DND-41 (cell line): ENCODE measurements around the gene ADPRH.

Experiments used
- ATAC-seq: fragments of 200-7000 bp; cut with Tn5 transposase; 3 replicates; pipeline ENCODE4 v1.9.1; 2021; ENCODE audit warnings: low read depth; ENCODE audit not compliant: insufficient read depth
- DNase-seq: peaks from one replicate; pipeline ENCODE4 v3.0.0-alpha.2; 2020
- H2AFZ ChIP-seq: 2 replicates; pipeline ENCODE4 v1.6.0; 2012; ENCODE audit warnings: low read depth, low read length
- H3K27ac ChIP-seq: 2 replicates; pipeline ENCODE4 v1.5.1; 2012; ENCODE audit warnings: low read length, inconsistent platforms
- H3K27me3 ChIP-seq: fragments of 200-600 bp; sonication (generic); 2 replicates; pipeline ENCODE4 v1.6.0; 2012; ENCODE audit warnings: low read length, mild to moderate bottlenecking, inconsistent platforms; ENCODE audit not compliant: insufficient read depth, poor library complexity
- H3K36me3 ChIP-seq: 2 replicates; pipeline ENCODE4 v1.5.1; 2012; ENCODE audit warnings: low read length, inconsistent platforms; ENCODE audit not compliant: insufficient read depth
- H3K4me1 ChIP-seq: 2 replicates; pipeline ENCODE4 v1.5.1; 2012; ENCODE audit warnings: mild to moderate bottlenecking, low read length; ENCODE audit not compliant: insufficient read depth
- H3K4me2 ChIP-seq: 2 replicates; pipeline ENCODE4 v1.6.0; 2012; ENCODE audit warnings: mild to moderate bottlenecking, moderate library complexity, low read length, inconsistent platforms; ENCODE audit not compliant: insufficient read depth
- H3K4me3 ChIP-seq, 2 experiments: fragments of 200-600 bp in 1 of 2; shearing (Covaris generic) in 1 of 2; 2 replicates each; pipeline ENCODE4 v1.5.1; 2012 to 2016; ENCODE audit warnings: inconsistent platforms in 2 of 2, low read length in 2 of 2, mild to moderate bottlenecking in 2 of 2, low read depth in 1 of 2, moderate library complexity in 1 of 2
- H3K79me2 ChIP-seq: 2 replicates; pipeline ENCODE4 v1.6.0; 2012; ENCODE audit warnings: low read length, inconsistent platforms; ENCODE audit not compliant: insufficient read depth
- H3K9ac ChIP-seq: 2 replicates; pipeline ENCODE4 v1.6.0; 2012; ENCODE audit warnings: low read depth, mild to moderate bottlenecking, inconsistent platforms, low read length, moderate library complexity
- H3K9me3 ChIP-seq: 2 replicates; pipeline ENCODE4 v1.5.1; 2012; ENCODE audit warnings: low read length, moderate library complexity, mild to moderate bottlenecking, inconsistent platforms; ENCODE audit not compliant: insufficient read depth, severe bottlenecking
- H4K20me1 ChIP-seq: 2 replicates; pipeline ENCODE4 v1.6.0; 2012; ENCODE audit warnings: low read length; ENCODE audit not compliant: insufficient read depth
- CTCF ChIP-seq: IDR thresholded peaks from 2 replicates; pipeline ENCODE4 v1.5.1; 2012; ENCODE audit warnings: borderline replicate concordance, low read length, moderate library complexity, mild to moderate bottlenecking; ENCODE audit not compliant: poor library complexity, severe bottlenecking; ENCODE audit errors: extremely low read depth
- EZH2 ChIP-seq: IDR thresholded peaks from 3 replicates; pipeline ENCODE4 v1.6.1; 2012; ENCODE audit warnings: borderline replicate concordance, low read depth, mild to moderate bottlenecking, moderate library complexity, low read length, inconsistent platforms; ENCODE audit not compliant: severe bottlenecking

Gene ADPRH

DNA sequence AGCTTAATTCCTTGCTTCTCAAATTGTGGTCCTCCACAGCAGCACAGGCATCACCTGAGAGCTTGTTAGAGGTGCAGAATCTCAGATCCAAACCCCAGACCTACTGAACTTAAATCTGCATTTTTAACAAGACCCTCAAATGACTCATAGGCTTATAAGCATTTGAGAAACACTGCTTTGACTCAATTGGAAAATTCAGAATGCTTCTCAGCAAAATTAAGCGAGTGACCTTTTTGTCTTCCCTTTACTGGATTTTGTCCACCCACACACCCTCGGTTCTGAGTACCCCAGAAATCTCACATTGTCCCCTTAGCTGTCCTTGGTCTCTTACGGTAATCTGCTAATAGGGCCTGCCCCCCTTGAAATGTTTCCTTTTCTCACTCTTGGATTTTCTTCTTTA, 37.7 kb upstream of the ADPRH start:
- ATAC-seq (no peak), DNase-seq (no peak)
- Histone ChIP-seq H3K4me1 (no peaks in the 10 kb centered on the region), H3K9ac (no peak overlapping the region), H3K9me3 (no peaks in the 10 kb centered on the region), H3K4me3 (no peak overlapping the region), H3K79me2 (no peaks in the 10 kb centered on the region), H3K27ac (no peak overlapping the region), H4K20me1 (no peaks in the 10 kb centered on the region), H2AFZ (no peak overlapping the region), H3K4me2 (no peak overlapping the region), H3K36me3 (no peaks in the 10 kb centered on the region), H3K27me3 (no peaks in the 10 kb centered on the region)
- TF ChIP-seq CTCF (no peak), EZH2 (no peak)

- DNase-seq: no peak
- H2AFZ ChIP-seq: no peak overlapping the region
- no peak for TF ChIP-seq CTCF
- no peak for TF ChIP-seq EZH2
- no peaks in the 10 kb centered on the region for H3K36me3 ChIP-seq
- no peaks in the 10 kb centered on the region for H4K20me1 ChIP-seq
- no peaks in the 10 kb centered on the region for H3K9me3 ChIP-seq
- no peak for ATAC-seq
- no peak overlapping the region for H3K9ac ChIP-seq
- H3K27ac ChIP-seq: no peak overlapping the region
- H3K27me3 ChIP-seq: no peaks in the 10 kb centered on the region
- H3K4me1 ChIP-seq: no peaks in the 10 kb centered on the region
- H3K4me3 ChIP-seq: no peak overlapping the region
- H3K79me2 ChIP-seq: no peaks in the 10 kb centered on the region
- H3K4me2 ChIP-seq: no peak overlapping the region
Observed at GRCh38 chr3:119542168-119542767, 37.0 kb upstream of the ADPRH start.

- Histone ChIP-seq H3K27me3 (no peaks in the 10 kb centered on the region), H4K20me1 (no peaks in the 10 kb centered on the region), H3K4me1 (no peaks in the 10 kb centered on the region), H2AFZ (no peak overlapping the region), H3K9ac (no peak overlapping the region), H3K79me2 (no peaks in the 10 kb centered on the region), H3K27ac (no peak overlapping the region), H3K9me3 (no peaks in the 10 kb centered on the region), H3K4me3 (no peak overlapping the region), H3K36me3 (no peaks in the 10 kb centered on the region), H3K4me2 (no peak overlapping the region)
- DNase-seq (no peak), ATAC-seq (no peak)
- no peak for TF ChIP-seq CTCF
- no peak for TF ChIP-seq EZH2
Observed at GRCh38 chr3:119543147-119543546, 36.1 kb upstream of the ADPRH start.

DNA sequence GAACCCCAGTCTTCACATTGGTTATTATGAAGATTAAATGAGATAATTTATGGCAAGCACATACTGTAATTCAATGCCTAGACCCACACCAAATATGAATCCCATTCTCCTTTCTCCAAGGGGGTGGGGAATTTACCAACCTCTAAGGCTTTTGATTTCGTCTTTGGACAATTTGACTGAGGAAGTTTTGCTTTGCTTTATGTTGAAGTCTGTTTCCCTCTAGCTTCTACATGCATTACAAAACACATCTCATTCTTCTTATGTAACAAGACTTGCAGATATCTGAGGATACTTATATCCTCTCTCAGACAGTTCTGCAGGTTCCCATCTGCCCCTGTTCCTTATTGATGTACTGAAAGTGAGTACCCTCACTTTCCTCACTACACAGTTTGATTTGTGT, 32.1 kb upstream of the ADPRH start:
- Histone ChIP-seq H2AFZ (no peak overlapping the region), H3K36me3 (no peaks in the 10 kb centered on the region), H3K27ac (no peak overlapping the region), H4K20me1 (no peaks in the 10 kb centered on the region), H3K4me3 (no peak overlapping the region), H3K9me3 (no peaks in the 10 kb centered on the region), H3K27me3 (no peaks in the 10 kb centered on the region), H3K79me2 (no peaks in the 10 kb centered on the region), H3K4me1 (no peaks in the 10 kb centered on the region), H3K9ac (no peak overlapping the region), H3K4me2 (no peak overlapping the region)
- no peak for TF ChIP-seq EZH2
- no peak for TF ChIP-seq CTCF
- no peak for DNase-seq
- ATAC-seq: no peak
